IMR-90 (cell line): ENCODE results near the gene ZSWIM8. TPM values are rescaled to one million over a fixed set of nuclear protein-coding genes. Genes with fewer than 3 reads are reported as not detected.

Source experiments
- ATAC-seq: fragments of 200-7000 bp; cut with Tn5 transposase; 2 replicates; pipeline ENCODE4 v1.9.1; 2020; ENCODE audit warnings: low read depth, mild to moderate bottlenecking, moderate library complexity
- BruUV-seq: library from RNA; stranded (reverse); fragments of 400-500 nt; replicated peaks from 2 replicates; lab custom pipeline; 2021; lab: Mats Ljungman, UMichigan
- CTCF ChIA-PET: fragments of 300-600 bp; formaldehyde crosslinking; extraction: SDS; loops from one replicate; lab custom pipeline; 2021; ENCODE audit warnings: antibody characterized with exemption; lab: Yijun Ruan, JAX
- POLR2A ChIA-PET: fragments of 300-600 bp; sonication (Branson Sonifier 250); formaldehyde crosslinking; loops from one replicate; lab custom pipeline; 2022; ENCODE audit warnings: antibody characterized with exemption; ENCODE audit not compliant: unreplicated experiment; lab: Charles Lee
- DNase-seq: peaks from one replicate; pipeline ENCODE4 v3.0.0; 2013
- H2AFZ ChIP-seq: replicated peaks from 2 replicates; pipeline ENCODE3; 2013; ENCODE audit warnings: low read length, mild to moderate bottlenecking; ENCODE audit not compliant: poor library complexity
- H2AK5ac ChIP-seq: 2 replicates; pipeline ENCODE4 v1.6.1; 2013; ENCODE audit warnings: low read depth, low read length, inconsistent platforms
- H2AK9ac ChIP-seq: replicated peaks from 2 replicates; pipeline ENCODE3; 2013; ENCODE audit warnings: mild to moderate bottlenecking, low read depth, low read length, moderate library complexity; ENCODE audit not compliant: poor library complexity
- H2BK120ac ChIP-seq: 2 replicates; pipeline ENCODE4 v1.6.1; 2013; ENCODE audit warnings: low read depth, low read length, inconsistent platforms
- H2BK15ac ChIP-seq: 3 replicates; pipeline ENCODE4 v1.6.1; 2013; ENCODE audit warnings: low read depth, low read length, inconsistent platforms
- H2BK20ac ChIP-seq: 2 replicates; pipeline ENCODE4 v1.6.1; 2013; ENCODE audit warnings: low read depth, mild to moderate bottlenecking, inconsistent platforms, low read length, moderate library complexity
- H2BK5ac ChIP-seq: 2 replicates; pipeline ENCODE4 v1.6.1; 2013; ENCODE audit warnings: mild to moderate bottlenecking, low read depth, low read length, inconsistent platforms; ENCODE audit not compliant: poor library complexity, severe bottlenecking
- H3K14ac ChIP-seq: replicated peaks from 2 replicates; pipeline ENCODE4 v1.6.1; 2013; ENCODE audit warnings: low read depth, low read length, inconsistent platforms
- H3K18ac ChIP-seq: 2 replicates; pipeline ENCODE4 v1.6.1; 2013; ENCODE audit warnings: low read depth, low read length, control low read depth
- H3K23ac ChIP-seq: 2 replicates; pipeline ENCODE4 v1.6.1; 2013; ENCODE audit warnings: low read depth, low read length, inconsistent platforms
- H3K27ac ChIP-seq: 2 replicates; pipeline ENCODE4 v1.5.1; 2013; ENCODE audit warnings: mild to moderate bottlenecking, control low read depth, low read length; ENCODE audit not compliant: insufficient read depth
- H3K27me3 ChIP-seq: 2 replicates; pipeline ENCODE4 v1.6.1; 2013; ENCODE audit warnings: low read length; ENCODE audit not compliant: control insufficient read depth, insufficient read depth
- H3K36me3 ChIP-seq: 2 replicates; pipeline ENCODE4 v1.6.1; 2013; ENCODE audit warnings: low read length, mixed read lengths; ENCODE audit not compliant: control insufficient read depth, insufficient read depth
- H3K4ac ChIP-seq: 2 replicates; pipeline ENCODE4 v1.6.1; 2013; ENCODE audit warnings: low read depth, low read length, inconsistent platforms
- H3K4me1 ChIP-seq: 2 replicates; pipeline ENCODE4 v1.6.1; 2013; ENCODE audit warnings: low read length, mixed read lengths; ENCODE audit not compliant: control insufficient read depth, insufficient read depth
- H3K4me2 ChIP-seq: 2 replicates; pipeline ENCODE4 v1.6.1; 2013; ENCODE audit warnings: low read depth, mild to moderate bottlenecking, control low read depth, low read length, moderate library complexity
- H3K4me3 ChIP-seq: 2 replicates; pipeline ENCODE4 v1.5.1; 2013; ENCODE audit warnings: low read depth, mild to moderate bottlenecking, control low read depth, low read length, moderate library complexity; ENCODE audit not compliant: insufficient read depth
- H3K56ac ChIP-seq: 2 replicates; pipeline ENCODE4 v1.6.1; 2013; ENCODE audit warnings: low read length, inconsistent platforms; ENCODE audit not compliant: insufficient read depth; ENCODE audit errors: extremely low read depth
- H3K79me1 ChIP-seq, 2 experiments: 2 replicates each; pipeline ENCODE4 v1.6.1; 2013; ENCODE audit warnings: low read length in 2 of 2, inconsistent platforms in 1 of 2, low read depth in 1 of 2
- H3K9ac ChIP-seq: 2 replicates; pipeline ENCODE4 v1.6.1; 2013; ENCODE audit warnings: low read depth, low read length, control low read depth
- H3K9me1 ChIP-seq: 2 replicates; pipeline ENCODE4 v1.6.1; 2013; ENCODE audit warnings: low read length, inconsistent platforms; ENCODE audit not compliant: insufficient read depth
- H3K9me3 ChIP-seq: 2 replicates; pipeline ENCODE4 v1.6.1; 2013; ENCODE audit warnings: low read length; ENCODE audit not compliant: control insufficient read depth, insufficient read depth
- H4K20me1 ChIP-seq: 2 replicates; pipeline ENCODE4 v1.6.1; 2013; ENCODE audit warnings: low read length, inconsistent platforms; ENCODE audit not compliant: insufficient read depth
- H4K5ac ChIP-seq: 2 replicates; pipeline ENCODE4 v1.6.1; 2013; ENCODE audit warnings: mild to moderate bottlenecking, low read depth, low read length, control low read depth
- H4K8ac ChIP-seq, 2 experiments: 2 replicates each; pipeline ENCODE4 v1.6.1; 2013; ENCODE audit warnings: low read depth in 2 of 2, low read length in 2 of 2, control low read depth in 1 of 2, inconsistent platforms in 1 of 2
- H4K91ac ChIP-seq: 2 replicates; pipeline ENCODE4 v1.6.1; 2013; ENCODE audit warnings: low read depth, low read length, inconsistent platforms; ENCODE audit not compliant: insufficient read depth
- CEBPB ChIP-seq: IDR thresholded peaks from 2 replicates; pipeline ENCODE4 v1.6.1; 2012; ENCODE audit warnings: low read depth, low read length, improper control_type of control experiment
- ELK1 ChIP-seq: fragments of 150-350 bp; IDR thresholded peaks from 2 replicates; pipeline ENCODE4 v1.6.1; 2016; ENCODE audit warnings: low read depth, mild to moderate bottlenecking, low read length, moderate library complexity, borderline replicate concordance
- NFE2L2 ChIP-seq: fragments of 150-350 bp; IDR thresholded peaks from 2 replicates; pipeline ENCODE4 v1.6.1; 2016; ENCODE audit warnings: low read depth, mild to moderate bottlenecking, low read length
- WGBS, 2 experiments: methylation state at CpG; one replicate each; pipeline versions ENCODE4 v1.1.5 to v1.1.7; 2013; ENCODE audit warnings: missing lambda C conversion rate in 2 of 2; ENCODE audit not compliant: insufficient read length in 1 of 2; ENCODE audit errors: extremely low coverage in 2 of 2; 5-methylcytosine and 5-hydroxymethylcytosine counted together
- dilution Hi-C: fragments of 300-500 bp; cut with HindIII; formaldehyde crosslinking; loops from one replicate; pipeline ENCODE4 v1.14.3; 2018; ENCODE audit warnings: low sequenced_read_pairs; ENCODE audit not compliant: unreplicated experiment
- in situ Hi-C: fragments of 300-500 bp; cut with MboI; formaldehyde crosslinking; loops from 3 replicates; pipeline ENCODE4 v1.14.3; 2019; ENCODE audit warnings: low sequenced_read_pairs, inconsistent platforms, mixed read lengths
- intact Hi-C: fragments of 100-400 bp; cut with micrococcal nuclease; formaldehyde crosslinking; loops from 2 replicates; pipeline ENCODE4 v1.10.0; 2022
- polyA plus RNA-seq, 3 experiments: library from polyadenylated mRNA; depleted of rRNA; stranded (reverse); fragments of >200 nt; gene quantifications; 2 replicates each; pipeline ENCODE4 v1.2.3, GENCODE V29; 2012; ENCODE audit warnings: low replicate concordance in 1 of 3
- total RNA-seq: library from RNA; depleted of rRNA; stranded (reverse); fragments of >200 nt; gene quantifications from 2 replicates; pipeline ENCODE4 v1.2.3, GENCODE V29; 2012

Gene ZSWIM8
- total and polyA plus RNA-seq, 2 of the 4 experiments (the other 2 are of a cell fraction): 16.8 to 103 TPM

GRCh38 chr10:73841526-73842285 is 56.3 kb downstream of the ZSWIM8 start:
- DNase-seq (peak; percentile 42), ATAC-seq (no peak)
- Histone ChIP-seq H2BK5ac (no peak overlapping the region), H3K79me1 (peaks cover 0 to 6% of the 10 kb centered on the region in 2 experiments; a peak in 1 of 4 replicates), H4K91ac (no peak overlapping the region), H3K56ac (no peak overlapping the region), H2BK20ac (no peak overlapping the region), H2BK15ac (no peak overlapping the region), H3K36me3 (peaks cover 28% of the 10 kb centered on the region), H3K4me3 (no peak overlapping the region), H3K4me2 (no peak overlapping the region), H3K9ac (no peak overlapping the region), H3K4ac (no peak overlapping the region), H4K8ac (no peak overlapping the region), H3K23ac (no peak overlapping the region), H2AK9ac (no peak overlapping the region), H4K5ac (no peak overlapping the region), H4K20me1 (0 out of 2 replicates have a peak, but pooled peaks cover 3% of the 10 kb centered on the region), H3K18ac (no peak overlapping the region), H3K9me3 (no peaks in the 10 kb centered on the region), H2AK5ac (no peak overlapping the region), H2BK120ac (no peak overlapping the region), H3K9me1 (peaks cover 15% of the 10 kb centered on the region; the same call in 1 of the 2 replicates), H3K27me3 (no peaks in the 10 kb centered on the region), H3K4me1 (peaks cover 11% of the 10 kb centered on the region), H3K27ac (no peak overlapping the region), H2AFZ (no peak overlapping the region), H3K14ac (no peak overlapping the region)
- dilution Hi-C loops: no loop called here
- in situ Hi-C loops: no loop called here
- ChIA-PET POLR2A (no interaction called here), CTCF (no interaction called here)
- no TSS peak for BruUV-seq
- intact Hi-C loops: no loop called here
- 72% methylated on average over 3 of the region's 9 CpGs; no CpG with 5 or more reads in 1 of the 2 experiments for WGBS, 2 experiments
- TF ChIP-seq CEBPB (no peak), NFE2L2 (no peak), ELK1 (no peak)
